Measurements from ENCODE around the gene VSIG2.

VSIG2 gene

DNA sequence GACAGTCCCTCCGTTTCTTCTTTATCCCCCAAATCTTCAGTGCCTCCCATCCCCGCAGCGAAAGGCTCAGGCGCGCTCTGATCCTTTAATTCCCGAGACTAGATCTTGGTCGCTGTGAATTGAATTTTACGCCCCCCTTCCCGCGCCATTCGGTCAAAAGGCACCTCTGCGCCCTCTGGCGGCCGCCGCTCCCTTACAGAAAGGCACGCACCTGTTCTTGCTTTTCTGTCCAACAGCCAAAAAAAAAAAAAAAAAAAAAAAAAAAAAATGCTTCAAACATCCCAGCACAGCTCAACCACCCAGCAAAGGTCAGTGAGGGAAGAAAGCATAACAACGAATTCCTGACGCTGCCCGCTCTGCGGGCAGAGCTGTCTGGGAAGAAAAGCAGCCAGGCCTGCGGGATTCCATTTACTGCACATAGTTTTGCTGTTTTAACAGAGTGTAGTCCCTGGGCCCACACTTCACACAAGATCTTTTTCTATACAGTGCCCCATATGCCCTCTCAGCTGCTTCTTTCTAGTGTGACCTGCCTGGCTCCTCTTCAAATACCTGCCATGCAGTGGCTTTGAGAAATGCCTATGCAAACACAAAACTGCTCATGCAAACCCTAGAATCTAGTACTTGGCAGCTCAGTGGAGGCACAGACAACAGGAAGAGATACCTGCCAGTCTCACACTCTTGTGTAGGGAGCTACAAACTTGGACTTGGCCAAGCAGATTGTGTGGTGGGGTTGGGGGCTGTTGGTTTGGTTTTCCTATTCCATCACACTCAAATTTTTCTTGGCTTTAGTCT is 11.3 kb upstream of the VSIG2 start:
- peak; percentile 69 for DNase-seq (ENCODE audit: low spot score)
- in situ Hi-C loops (cut with MboI; ENCODE audit: low pct_unique_long_range_greater_than_20kb, low sequenced_read_pairs, unreplicated experiment), result loop anchor here (5.0 kb wide), 1 partner anchor 91 kb away; the partner anchor contains the start of genes SIAE and SPA17
- TF ChIP-seq, protein P1, sequence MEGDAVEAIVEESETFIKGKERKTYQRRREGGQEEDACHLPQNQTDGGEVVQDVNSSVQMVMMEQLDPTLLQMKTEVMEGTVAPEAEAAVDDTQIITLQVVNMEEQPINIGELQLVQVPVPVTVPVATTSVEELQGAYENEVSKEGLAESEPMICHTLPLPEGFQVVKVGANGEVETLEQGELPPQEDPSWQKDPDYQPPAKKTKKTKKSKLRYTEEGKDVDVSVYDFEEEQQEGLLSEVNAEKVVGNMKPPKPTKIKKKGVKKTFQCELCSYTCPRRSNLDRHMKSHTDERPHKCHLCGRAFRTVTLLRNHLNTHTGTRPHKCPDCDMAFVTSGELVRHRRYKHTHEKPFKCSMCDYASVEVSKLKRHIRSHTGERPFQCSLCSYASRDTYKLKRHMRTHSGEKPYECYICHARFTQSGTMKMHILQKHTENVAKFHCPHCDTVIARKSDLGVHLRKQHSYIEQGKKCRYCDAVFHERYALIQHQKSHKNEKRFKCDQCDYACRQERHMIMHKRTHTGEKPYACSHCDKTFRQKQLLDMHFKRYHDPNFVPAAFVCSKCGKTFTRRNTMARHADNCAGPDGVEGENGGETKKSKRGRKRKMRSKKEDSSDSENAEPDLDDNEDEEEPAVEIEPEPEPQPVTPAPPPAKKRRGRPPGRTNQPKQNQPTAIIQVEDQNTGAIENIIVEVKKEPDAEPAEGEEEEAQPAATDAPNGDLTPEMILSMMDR (IDR thresholded peaks at IDR 0.05; ENCODE audit: extremely low read depth, insufficient read depth, missing control alignments), result peak; percentile 86

DNA sequence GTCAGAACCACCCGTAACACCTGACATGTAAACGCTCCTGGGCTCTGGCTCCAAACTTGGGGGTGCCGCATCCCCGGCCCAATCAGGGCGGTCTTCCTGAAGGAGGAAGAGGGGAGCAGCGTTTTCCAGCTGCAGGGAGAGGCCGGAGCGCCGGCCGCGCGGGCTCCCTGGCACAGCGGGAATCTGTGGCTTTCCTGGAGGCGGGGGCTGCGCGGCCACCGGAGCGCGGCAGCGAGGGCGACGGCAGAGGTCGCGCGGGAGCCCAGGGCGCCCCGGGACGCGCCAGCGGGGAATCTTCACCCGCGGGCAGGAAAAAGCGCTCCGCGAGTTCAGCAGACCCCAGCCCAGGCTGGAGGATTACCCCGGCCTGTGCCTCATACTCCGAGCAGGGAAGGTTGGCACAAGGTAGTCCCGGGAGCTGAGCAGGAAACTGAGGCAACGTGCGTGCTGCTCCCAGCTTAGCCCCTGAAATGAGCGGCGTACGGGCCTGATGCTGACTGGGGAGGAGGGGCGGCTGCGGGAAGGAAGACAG is 10.6 kb upstream of the VSIG2 start:
- in situ Hi-C loops (cut with MboI; ENCODE audit: low pct_unique_long_range_greater_than_20kb, low sequenced_read_pairs, unreplicated experiment), result loop anchor here (5.0 kb wide), 1 partner anchor 90 kb away; the partner anchor contains the start of genes SIAE and SPA17
- no peak for DNase-seq (ENCODE audit: low spot score)
- TF ChIP-seq, protein P1 (IDR thresholded peaks at IDR 0.05; ENCODE audit: extremely low read depth, insufficient read depth, missing control alignments), result peak; percentile 12

DNA sequence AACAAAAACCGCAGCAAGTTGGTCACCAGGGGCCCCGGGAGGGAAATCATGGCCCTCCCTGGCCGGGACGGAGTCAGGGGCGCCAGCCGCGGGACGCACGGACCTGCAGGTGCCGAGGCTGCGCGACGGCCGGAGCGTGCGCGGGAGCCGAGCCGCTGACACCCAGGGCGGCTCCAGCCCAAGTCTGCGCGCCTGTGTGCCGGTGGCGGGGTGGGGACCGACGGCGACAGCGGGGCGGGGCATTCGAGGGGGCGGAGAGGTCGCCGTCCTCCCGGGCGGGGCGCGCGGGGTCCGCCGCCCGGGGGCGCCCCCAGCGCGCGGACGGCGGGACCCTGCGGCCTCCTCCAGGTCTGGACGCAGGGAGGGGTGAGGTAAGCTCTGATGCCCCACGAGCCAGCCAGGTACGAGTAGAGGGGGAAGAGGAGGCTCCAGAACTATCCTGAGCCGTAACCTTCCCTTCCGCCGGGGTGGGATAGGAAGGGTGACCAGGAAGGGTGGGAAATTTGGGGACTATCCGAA is 10.1 kb upstream of the VSIG2 start, which contains the start of gene ESAM:
ESAM (minus strand) TSS at position 186 of the 519 bp plus-strand sequence; CDS start at position 50, 136 bp downstream.
- in situ Hi-C loops (cut with MboI; ENCODE audit: low pct_unique_long_range_greater_than_20kb, low sequenced_read_pairs, unreplicated experiment), result loop anchor here (5.0 kb wide), 1 partner anchor 90 kb away; the partner anchor contains the start of genes SIAE and SPA17
- TF ChIP-seq, protein P1 (IDR thresholded peaks at IDR 0.05; ENCODE audit: extremely low read depth, insufficient read depth, missing control alignments), result peak; percentile 42
- peak; percentile 95 for DNase-seq (ENCODE audit: low spot score)

DNA sequence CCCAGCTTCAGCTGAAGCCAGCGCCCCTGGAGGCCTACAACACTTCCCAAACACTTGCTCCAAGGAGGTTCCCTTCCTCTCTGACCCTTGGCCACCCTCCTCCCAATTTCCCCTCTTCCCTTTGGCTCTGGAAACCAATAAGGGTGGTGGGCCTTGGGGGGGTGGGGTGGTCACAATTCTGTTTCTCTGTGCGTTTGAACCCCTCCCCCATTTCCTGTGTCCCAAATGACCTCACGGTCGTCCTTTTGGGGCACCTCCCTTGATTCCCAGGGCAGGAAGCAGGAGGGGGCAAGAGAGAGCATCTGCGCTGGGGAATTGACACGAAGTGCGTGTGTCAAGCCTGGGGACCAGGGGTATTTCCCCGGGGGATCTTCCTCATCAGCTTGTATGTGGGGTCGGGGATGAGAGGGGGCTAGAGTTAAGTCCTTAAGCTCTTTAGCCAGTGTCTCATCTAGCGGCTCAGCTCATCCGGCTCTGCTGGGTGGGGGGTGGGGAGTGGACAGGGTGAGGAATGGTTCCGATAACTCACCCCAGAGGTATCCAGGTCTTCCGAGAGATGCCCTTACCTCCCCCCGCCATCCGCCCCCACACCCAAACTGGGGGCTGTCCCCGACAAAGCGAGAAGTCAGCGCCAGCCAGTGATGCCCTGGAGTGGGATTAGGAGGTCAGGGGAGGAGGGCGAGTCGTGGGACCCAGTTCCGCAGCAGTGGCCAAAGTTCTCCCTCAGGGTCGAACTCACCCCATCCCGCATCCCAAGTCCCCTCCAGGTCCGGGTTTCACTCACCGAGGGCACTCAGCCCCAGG is 9.4 kb upstream of the VSIG2 start:
- in situ Hi-C loops (cut with MboI; ENCODE audit: low pct_unique_long_range_greater_than_20kb, low sequenced_read_pairs, unreplicated experiment), result loop anchor here (5.0 kb wide), 1 partner anchor 89 kb away; the partner anchor contains the start of genes SIAE and SPA17
- TF ChIP-seq, protein P1 (IDR thresholded peaks at IDR 0.05; ENCODE audit: extremely low read depth, insufficient read depth, missing control alignments), result no peak
- DNase-seq (ENCODE audit: low spot score), result peak; percentile 58

DNA sequence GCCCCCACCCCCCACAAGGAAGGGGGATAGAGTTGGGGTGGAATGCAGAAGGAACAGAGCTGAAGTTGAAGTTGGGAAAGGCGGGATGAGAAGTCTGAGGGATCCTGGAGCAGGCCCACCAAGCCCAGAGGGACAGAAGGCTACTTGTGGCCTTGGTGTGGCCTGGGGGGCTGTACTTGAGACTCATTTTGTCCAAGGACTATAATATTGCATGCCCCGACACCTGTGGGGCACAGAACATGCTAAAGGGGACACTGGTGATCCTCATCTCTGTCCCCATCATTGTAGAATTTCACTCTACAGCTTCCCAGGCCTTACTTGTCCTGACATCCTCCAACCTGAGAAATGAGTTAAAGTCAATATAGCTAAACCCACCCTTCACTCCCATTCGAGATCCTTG is 8.8 kb upstream of the VSIG2 start:
- TF ChIP-seq, protein P1 (IDR thresholded peaks at IDR 0.05; ENCODE audit: extremely low read depth, insufficient read depth, missing control alignments), result no peak
- DNase-seq (ENCODE audit: low spot score), result no peak
- in situ Hi-C loops (cut with MboI; ENCODE audit: low pct_unique_long_range_greater_than_20kb, low sequenced_read_pairs, unreplicated experiment), result loop anchor here (5.0 kb wide), 1 partner anchor 89 kb away; the partner anchor contains the start of genes SIAE and SPA17

DNA sequence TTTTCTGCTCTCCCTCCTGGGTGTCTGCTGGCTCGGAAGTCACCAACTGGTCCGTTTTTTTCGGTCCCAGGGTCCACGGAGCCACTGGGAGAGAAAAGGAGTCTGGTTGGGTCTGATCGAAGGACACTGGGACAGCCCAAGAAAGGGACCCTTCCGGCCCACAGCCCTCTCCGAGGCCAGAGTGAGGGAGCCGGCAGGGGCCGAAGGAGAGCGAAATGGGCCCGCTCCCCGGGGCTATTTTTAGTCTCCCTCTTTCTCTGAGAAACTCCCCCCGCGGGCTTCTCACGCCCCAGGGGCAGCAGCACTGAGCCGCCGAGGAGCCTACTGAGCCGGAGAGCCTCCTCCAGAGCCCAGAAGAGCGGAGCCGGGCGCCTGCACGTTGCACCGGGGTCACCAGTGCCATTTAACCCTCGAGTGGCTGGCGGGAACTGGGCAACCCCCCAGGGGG is 8.2 kb upstream of the VSIG2 start:
- in situ Hi-C loops (cut with MboI; ENCODE audit: low pct_unique_long_range_greater_than_20kb, low sequenced_read_pairs, unreplicated experiment), result loop anchor here (5.0 kb wide), 1 partner anchor 88 kb away; the partner anchor contains the start of genes SIAE and SPA17
- DNase-seq (ENCODE audit: low spot score), result peak; percentile 81
- TF ChIP-seq, protein P1 (IDR thresholded peaks at IDR 0.05; ENCODE audit: extremely low read depth, insufficient read depth, missing control alignments), result no peak
